GM21737 (cell line): ENCODE results near the gene NFAT5.
"Not testable (repeated sequence)": the region's sequence is repeated elsewhere in the genome, so short reads cannot be mapped to it uniquely, and the experiment has no call there.

Experiments used
- ATAC-seq: cut with Tn5 transposase; IDR thresholded peaks from one replicate; pipeline ENCODE4 v1.9.1; 2021; ENCODE audit warnings: mild to moderate bottlenecking, moderate library complexity; ENCODE audit not compliant: unreplicated experiment

NFAT5 gene

DNA sequence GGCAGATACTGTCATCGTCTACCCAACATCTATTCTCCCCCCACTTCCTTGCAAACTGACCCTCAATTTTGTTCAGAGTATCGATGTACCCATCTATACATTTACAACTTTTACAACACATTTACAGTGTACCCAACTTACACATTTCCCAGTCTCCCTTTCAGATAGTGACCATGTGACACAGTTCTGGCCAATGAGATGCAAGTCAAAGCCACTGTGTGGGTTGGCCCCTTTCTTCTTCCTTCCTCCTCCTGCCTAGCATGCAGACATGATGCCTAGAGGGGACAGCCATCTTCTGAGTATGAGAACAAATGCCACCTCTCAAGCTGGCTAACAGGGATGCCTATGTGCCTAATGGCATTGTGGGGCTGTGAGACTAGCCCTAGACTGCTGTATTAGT is 11.3 kb upstream of the NFAT5 start:
- ATAC-seq, result no peak

DNA sequence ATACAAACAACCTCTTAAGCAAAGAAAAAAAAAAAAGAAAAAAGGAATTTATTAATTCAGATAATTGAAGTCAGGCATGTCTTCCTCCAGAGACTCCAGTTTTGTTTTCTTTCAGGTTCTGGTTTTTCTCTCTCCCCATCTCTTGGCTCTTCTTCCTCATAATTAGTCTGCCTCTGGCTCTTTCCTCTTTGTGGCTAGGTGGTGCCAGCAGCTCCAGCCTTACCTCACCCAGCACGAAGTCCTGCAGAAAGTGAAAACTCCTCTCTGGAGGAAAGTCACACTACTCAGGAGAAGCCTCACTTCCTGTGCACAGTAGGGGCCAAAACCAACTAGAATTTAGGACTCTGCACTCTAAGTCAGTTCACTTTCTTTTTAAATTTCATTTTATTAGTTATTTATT is 10.3 kb upstream of the NFAT5 start:
- ATAC-seq, result no peak

DNA sequence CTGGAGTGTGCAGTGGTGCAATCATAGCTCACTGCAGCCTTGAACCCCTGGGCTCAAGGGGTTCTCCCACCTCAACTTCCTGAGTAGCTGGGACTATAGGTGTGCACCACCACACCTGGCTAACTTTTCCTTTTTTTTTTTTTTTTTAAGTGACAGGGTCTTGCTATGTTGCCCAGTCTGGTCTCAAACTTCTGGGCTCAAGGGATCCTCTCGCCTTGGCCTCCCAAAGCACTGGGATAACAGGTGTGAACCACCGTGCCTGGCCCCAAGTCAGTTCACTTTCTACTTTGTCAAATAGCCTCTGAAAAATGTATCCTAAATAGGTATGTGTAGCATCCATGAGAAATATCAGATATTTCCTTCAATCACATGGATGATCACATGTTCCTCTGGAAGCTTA is 9.9 kb upstream of the NFAT5 start:
- no peak for ATAC-seq

DNA sequence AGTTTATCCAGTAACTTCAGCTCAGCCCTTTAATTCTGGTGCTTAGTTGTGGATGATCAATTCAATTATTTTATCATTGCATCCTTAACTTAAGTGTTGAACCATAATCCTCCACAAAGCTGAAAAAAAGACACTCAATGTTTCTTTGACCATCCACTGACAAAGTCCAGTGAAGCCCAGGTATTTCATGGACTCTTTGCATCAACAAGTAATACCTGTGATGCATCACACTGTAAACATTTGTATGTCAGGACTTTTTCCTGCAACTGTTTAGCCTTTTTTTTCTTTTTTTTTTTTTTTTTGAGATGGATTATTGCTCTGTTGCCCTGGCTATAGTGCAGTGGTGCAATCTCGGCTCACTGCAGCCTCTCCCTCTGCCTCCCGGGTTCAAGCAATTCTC is 6.6 kb upstream of the NFAT5 start:
- ATAC-seq, result no peak

DNA sequence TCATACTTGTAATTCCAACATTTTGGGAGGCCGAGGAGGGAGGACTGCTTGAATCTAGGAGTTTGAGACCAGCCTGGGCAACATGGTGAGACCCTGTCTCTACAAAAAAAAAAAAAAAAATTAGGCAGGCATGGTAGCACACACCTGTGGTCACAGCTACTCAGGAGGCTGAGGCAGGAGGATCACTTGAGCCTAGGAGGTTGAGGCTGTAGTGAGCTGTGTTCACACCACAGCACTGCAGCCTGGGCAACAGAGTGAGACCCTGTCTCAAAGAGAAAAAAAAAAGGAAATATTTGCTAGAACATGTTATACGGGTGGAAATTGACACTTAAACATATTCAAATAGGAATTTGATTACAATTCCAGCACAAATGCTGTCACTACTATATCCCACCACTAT is 4.4 kb upstream of the NFAT5 start:
- ATAC-seq, result not testable (repeated sequence)

DNA sequence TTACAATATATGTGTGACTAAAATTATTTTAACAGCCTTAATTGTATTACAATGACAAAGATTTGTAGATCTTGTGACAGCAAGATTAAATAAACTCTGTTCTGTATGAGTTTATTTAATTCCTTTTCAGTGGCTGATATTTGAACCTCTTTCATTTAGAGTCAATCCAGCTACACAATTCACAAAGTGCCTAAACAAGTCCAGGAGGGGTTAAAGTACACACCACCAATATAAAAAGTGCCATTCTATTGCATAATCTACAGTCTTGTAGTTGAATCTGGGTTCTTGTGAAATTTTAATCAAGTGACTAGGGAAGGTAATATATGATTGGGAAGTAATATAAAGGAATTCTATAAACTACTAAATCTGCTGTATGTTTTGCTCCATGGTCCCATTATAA is 3.9 kb upstream of the NFAT5 start:
- ATAC-seq, result no peak

DNA sequence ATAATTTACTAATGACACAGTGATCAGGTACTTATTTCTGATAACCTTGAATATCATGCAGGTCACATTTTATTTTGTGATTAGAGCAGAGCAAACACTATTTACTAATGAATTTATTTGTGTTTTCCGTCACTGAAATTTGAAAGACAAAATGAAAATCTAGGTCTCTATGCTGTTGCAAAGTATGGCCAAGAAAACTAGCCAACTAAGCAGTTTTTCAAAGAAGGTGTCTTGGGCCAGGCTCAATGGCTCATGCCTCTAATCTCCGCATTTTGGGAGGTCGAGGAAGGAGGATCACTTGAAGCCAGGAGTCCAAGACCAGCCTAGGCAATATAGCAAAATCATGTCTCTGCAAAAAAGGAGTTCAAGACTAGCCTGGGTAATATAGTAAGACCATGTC is 3.0 kb upstream of the NFAT5 start:
- no peak for ATAC-seq

DNA sequence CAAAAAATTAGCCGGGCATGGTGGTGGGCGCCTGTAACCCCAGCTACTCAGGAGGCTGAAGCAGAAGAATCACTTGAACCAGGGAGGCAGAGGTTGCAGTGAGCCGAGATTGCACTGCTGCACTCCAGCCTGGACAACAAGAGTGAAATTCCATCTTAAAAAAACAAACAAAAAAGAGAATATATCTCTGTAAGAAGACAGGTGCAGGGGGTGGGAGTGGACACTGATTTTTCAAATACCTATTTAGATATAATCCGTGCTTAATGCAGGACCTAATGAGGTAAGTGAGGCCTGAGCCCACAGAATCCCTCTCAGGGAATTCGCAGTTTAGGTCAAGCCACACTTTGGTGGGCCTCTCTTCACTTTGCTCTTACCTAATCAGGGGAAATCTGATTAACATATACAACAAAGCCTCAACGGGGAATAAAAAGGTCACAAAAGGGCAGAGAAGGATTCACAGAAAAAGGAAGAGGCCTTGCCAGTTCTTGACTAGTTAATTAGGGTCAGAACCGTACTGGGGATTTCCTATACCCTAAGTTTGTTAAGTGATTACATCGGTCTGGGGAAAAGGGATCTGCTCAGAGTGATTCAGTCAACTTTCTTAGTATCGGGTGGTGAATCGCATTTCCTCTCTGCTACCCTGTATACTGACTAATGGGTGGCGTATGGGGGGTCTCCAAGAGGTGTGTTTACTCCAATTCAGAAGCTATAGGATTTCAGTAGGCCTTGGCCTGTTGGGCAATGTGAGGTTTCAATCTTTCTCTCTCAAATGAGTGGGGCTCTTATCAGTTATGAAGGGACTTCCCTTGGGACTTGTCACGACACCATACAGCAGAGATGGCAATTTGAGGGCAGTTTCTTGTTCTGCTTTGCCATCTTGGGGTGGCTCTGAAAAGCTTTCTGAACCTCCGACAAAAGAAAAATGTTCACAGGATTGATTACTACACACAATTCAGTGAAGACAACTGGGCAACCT is 1.9 kb upstream of the NFAT5 start:
- ATAC-seq, result peak; percentile 42

DNA sequence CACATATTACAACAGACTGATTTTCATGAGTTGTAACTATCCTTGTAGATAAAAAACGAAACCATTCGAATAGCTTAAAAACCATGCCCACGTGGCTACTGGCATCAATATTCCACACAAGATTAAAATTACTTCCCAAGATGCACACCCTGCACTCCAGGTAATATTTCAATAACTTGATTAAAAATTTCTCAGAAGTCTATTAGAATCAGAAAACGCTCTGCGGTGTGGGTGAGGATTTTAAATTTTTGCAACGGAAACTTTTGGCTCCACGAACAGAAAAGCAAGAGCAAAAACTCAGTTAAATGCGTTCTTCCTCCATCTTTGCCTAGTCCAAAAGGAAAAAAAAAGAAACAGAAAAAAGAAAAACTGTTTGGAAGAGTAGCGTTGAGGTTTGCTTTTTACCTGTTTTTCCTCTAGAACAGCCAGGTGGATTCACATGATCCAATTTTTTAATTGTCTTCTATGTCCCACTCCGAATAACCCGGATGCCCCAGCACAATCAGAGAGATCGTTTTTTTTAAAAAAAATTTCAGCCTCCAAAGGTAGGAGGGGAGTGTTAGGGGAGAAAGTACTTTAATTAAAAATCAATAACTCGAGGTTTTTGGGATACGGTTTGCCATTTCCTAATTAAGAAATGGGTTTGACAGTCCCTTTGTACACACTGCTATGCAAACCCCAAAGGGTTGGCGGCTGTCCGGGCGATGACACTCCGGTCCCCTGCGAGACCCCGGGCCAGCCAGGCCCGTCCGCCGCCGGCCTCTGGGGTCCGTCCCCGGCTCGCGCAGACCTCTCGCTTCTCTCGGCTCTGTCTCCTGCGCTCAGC is 708 bp upstream of the NFAT5 start:
- ATAC-seq, result no peak

DNA sequence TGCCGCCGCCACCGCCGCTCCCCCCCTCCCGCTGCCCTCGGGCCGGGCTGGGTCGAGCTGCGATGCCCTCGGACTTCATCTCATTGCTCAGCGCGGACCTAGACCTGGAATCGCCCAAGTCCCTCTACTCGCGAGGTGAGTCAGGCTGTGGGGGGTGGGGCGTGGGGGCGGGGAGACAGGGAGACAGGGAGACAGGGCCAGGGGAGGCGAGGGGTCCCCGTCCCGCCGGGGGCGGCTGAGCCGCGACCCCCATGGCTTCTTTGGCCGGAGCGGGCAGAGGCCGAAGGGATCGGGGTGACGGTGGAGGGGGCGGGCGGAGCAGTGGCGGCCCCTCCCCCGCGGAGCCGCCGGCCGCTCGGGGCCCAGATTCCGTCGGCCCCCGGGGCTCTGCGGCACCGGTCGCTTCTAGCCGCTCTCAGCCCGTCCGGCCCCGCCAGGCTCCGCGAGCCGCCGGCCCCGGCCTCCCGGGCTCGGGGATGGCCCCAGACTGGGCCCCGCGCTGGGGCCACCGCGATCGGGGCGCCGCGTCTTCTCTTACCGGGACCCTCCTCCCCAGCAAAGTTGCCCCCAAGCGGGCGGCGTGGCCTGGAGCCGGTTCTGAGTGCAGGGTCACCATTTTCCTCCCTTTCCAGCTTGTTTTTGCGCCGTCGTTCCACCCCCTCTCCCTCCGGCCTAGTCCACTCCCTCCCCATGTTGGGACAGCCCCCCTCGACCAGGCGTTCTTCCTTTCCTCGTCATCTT is 644 bp downstream of the NFAT5 start:
- ATAC-seq, result peak; percentile 25

DNA sequence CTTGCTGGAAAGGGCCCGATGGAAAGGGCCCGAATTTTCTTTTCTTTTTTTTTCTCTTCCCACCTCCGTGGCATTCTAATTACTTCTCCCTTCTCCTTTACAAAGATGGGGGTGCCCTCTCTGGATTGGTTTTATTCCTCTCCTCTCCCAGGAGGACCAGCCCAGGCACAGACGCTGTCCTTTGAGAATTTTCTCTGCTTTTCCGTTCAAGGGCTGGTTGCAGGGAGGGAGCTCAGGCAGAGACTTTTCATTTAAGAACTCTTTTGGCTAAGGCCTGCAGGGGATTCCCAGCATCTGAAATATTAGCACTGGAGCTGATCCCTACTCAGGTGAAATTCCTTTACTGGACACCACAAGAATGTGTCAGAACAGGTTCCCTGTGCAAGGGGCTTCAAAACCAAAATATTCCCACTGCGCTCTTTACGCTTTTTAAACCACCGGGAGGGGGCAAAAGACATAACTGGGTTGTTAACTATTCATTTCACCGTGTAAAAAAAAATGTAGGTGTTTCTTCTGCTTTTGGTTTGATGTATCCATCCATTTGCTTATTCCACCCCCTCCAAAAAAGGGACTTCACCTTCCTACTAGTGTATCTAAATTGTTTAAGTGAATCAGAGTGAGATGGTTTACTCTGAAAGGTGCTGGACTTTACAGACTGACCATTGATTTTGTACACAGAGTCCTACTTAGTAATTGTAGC is 1.4 kb downstream of the NFAT5 start:
- ATAC-seq, result no peak

DNA sequence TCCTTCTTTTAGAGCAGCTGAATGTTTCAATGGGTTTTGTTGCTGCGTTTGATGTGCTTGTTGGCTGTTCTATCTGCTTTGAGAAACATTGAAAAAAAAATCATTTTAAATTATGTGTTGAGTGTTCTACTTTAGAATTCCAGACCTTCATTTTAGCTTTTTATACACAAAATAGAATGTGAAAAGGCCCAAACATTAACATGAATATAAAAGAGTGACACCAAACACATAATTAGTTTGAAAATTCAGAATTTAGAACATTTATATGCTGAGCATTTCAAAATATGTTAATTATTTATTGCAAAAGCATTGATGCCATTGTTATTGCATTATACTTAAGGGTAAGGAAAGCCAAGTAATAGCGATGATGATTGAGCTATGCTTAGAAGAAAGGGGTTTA is 2.9 kb downstream of the NFAT5 start:
- ATAC-seq, result no peak

DNA sequence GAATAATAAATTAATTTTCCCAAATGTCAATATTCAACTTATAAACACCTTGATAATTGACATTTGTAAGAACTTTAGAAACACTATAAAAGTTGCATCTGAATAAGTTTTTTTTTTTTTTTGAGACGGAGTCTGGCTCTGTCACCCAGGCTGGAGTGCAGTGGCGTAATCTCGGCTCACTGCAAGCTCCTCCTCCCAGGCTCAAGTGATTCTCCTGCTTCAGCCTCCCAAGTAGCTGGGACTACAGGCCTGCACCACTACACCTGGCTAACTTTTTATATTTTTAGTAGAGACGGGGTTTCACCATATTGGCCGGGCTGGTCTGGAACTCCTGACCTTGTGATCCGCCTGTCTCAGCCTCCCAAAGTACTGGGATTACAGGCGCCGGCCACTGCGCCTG is 13.0 kb downstream of the NFAT5 start:
- not testable (repeated sequence) for ATAC-seq

DNA sequence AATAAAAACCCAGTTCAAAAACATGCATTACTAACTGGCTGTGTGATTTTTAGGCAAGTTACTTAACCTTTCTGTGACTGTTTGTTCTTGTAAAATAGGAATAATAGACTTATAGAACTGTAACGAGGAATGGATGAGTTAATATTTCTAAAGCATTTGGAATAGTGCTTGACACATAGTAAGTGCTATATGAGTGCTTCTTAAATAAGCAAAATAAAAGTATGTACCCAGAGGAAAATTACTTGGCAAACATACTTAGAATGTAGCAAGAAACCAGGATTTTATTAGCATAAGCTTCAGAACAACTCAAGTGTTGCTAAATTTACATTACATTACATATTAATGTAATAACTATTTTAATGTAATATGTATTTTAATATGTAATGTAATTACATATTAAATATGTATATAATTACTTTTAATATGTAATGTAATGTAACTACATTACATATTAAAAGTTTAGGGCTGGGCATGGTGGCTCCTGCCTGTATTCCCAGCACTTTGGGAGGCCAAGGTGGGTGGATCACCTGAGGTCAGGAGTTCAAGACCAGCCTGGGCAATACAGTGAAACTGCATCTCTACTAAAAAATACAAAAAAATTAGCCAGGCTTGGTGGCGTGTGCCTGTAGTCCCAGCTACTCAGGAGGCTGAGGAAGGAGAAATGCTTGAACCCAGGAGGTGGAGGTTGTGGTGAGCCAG is 14.2 kb downstream of the NFAT5 start:
- no peak for ATAC-seq

DNA sequence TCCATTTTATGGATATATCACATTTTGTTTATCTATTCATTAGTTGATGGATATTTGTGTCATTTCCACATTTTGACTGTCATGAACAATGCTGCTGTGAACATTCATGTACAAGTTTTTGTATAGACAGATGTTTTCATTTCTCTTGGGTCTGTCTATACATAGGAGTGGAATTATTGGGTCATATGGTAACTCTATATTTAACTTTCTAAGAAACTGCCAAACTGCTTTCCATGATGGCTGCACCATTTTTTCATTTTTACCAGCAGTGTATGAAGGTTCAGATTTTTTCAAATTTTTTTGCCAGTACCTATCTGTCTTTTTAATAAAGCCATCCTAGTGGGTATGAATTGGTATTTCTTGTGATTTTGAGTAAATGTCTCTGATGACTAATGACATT is 15.5 kb downstream of the NFAT5 start:
- no peak for ATAC-seq

DNA sequence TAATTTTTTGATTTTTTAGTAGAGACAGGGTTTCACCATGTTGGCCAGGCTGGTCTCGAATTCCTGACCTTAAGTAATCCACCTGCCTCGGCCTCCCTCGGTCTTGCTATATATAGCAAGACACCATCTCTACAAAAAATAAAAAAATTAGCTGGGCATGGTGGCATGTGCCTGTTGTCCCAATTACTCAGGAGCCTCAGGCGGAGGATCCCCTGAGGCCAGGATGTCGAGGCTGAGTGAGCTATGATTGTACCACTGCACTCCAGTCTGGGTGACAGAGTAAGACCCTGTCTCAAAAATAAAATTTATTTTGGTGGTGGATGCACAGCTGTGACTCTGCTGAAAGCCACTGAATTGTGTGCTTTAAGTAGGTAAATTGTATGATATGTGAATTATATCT is 18.7 kb downstream of the NFAT5 start:
- ATAC-seq, result not testable (repeated sequence)

DNA sequence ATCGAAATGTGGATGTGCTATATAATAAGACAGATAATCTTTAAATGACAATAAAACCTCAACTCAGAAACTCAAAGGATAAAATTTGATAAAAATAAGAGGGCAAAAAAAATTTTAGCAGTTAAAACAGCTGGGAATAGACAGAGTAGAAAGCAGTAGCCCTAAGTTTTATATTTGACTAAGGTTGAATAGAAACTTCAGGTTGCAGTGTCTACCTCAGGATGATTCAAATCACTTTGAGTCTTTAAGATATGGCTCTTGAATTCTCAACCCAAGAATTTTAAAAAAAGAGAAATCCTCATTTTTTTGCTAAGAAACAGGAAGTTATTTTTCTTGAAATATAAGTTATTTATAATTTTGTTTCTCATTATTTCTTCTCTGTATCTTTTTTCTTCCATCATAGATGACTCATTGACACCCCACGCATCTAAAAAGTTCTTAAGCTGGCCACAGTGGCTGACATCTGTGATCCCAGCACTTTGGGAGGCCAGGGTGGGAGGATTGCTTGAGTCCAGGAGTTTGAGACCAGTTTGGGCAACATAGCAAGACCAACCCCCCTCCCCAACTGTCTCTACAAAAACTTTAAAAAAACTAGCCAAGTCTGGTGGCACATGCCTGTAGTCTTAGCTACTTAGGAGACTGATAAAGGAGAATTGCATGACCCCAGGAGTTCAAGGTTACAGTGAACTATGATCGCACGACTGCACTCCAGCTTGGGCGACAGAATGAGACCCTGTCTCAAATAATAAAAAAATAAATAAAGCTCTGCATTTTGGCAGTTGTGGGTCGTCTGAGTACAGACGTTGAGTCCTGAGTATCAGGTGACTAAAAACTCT is 23.9 kb downstream of the NFAT5 start:
- ATAC-seq, result no peak

DNA sequence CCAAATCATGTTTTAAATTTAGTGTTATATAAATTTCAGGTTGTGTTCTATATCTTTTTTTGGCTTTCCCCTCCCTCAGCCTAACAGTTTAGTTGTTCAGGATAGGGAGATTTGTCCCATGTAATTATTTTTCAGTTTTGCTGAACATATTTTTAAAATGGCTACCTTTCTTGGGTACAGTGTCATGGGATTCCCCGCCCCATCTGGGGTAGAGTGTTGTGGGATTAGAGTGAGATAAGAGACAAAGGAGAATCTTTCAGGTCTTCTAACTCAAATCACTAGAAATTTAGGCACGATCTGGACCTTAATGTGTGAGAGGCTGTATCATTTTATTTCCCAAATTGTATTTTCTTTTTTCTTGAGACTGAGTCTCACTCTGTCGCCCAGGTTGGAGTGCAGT is 24.8 kb downstream of the NFAT5 start:
- no peak for ATAC-seq

DNA sequence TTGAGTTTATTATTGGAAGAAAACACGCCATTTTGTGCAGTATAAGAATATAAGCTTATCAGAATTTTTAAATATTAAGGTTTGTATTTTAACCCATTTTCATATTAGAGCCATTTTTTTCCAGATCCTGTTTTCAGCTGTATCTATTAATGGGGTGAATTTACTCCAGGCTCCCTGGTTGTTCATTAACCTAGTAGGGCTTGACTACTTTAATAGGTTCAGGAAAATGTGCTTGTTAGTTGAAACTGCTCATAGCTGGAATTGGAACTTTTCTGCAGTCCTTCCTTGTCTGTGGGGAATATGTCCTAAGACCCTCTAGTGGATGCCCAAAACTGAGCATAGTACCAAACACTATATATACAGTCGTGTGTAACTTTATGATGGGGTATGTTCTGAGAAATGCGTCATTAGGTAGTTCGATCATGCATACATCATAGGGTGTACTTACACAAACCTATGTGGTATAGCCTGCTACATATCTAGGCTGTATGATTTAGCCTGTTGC is 28.0 kb downstream of the NFAT5 start:
- ATAC-seq, result no peak
